Osteoblast (primary cell): ENCODE measurements around the gene DEGS2. TPM values are rescaled to one million over a fixed set of nuclear protein-coding genes. Genes with fewer than 3 reads are reported as not detected.

ENCODE experiments used
- DNase-seq: peaks from one replicate; pipeline ENCODE4 v3.0.0; 2011; ENCODE audit warnings: low spot score, mixed read lengths; ENCODE audit not compliant: insufficient read length; ENCODE audit errors: missing footprints
- H2AFZ ChIP-seq: 2 replicates; pipeline ENCODE4 v1.6.0; 2011; ENCODE audit warnings: mild to moderate bottlenecking, low read length
- H3K27ac ChIP-seq: 2 replicates; pipeline ENCODE4 v1.5.1; 2011; ENCODE audit warnings: mild to moderate bottlenecking, low read depth, low read length, moderate library complexity
- H3K27me3 ChIP-seq: 2 replicates; pipeline ENCODE4 v1.6.0; 2012; ENCODE audit warnings: mild to moderate bottlenecking, control low read depth, inconsistent platforms, low read length, moderate library complexity; ENCODE audit not compliant: insufficient read depth
- H3K36me3 ChIP-seq: 2 replicates; pipeline ENCODE4 v1.5.1; 2011; ENCODE audit warnings: mild to moderate bottlenecking, low read length, control low read depth, moderate library complexity; ENCODE audit not compliant: insufficient read depth
- H3K4me1 ChIP-seq: 2 replicates; pipeline ENCODE4 v1.5.1; 2011; ENCODE audit warnings: mild to moderate bottlenecking, low read length, control low read depth, moderate library complexity; ENCODE audit not compliant: insufficient read depth
- H3K4me2 ChIP-seq: 2 replicates; pipeline ENCODE4 v1.6.0; 2011; ENCODE audit warnings: mild to moderate bottlenecking, low read length; ENCODE audit not compliant: insufficient read depth
- H3K4me3 ChIP-seq: fragments of 200-600 bp; sonication (generic); 3 replicates; pipeline ENCODE4 v1.5.1; 2012; ENCODE audit warnings: mild to moderate bottlenecking, low read length, inconsistent platforms; ENCODE audit not compliant: insufficient read depth
- H3K79me2 ChIP-seq: 2 replicates; pipeline ENCODE4 v1.6.0; 2012; ENCODE audit warnings: mild to moderate bottlenecking, low read length, control low read depth, inconsistent platforms; ENCODE audit not compliant: insufficient read depth
- H3K9me3 ChIP-seq: 2 replicates; pipeline ENCODE4 v1.5.1; 2011; ENCODE audit warnings: low read depth, low read length, control low read depth
- H4K20me1 ChIP-seq: 2 replicates; pipeline ENCODE4 v1.6.0; 2012; ENCODE audit warnings: mild to moderate bottlenecking, low read length, control low read depth; ENCODE audit not compliant: insufficient read depth
- CTCF ChIP-seq: IDR thresholded peaks from 2 replicates; pipeline ENCODE4 v1.5.1; 2011; ENCODE audit warnings: mild to moderate bottlenecking, low read depth, low read length, moderate library complexity; ENCODE audit errors: extremely low read depth
- total RNA-seq: library from RNA; depleted of rRNA; stranded (reverse); fragments of >200 nt; gene quantifications from 2 replicates; pipeline ENCODE4 v1.2.3, GENCODE V29; 2012

DEGS2 gene
- total RNA-seq, 1 donor, result 0.36 TPM

GRCh38 chr14:100141098-100141497 lies 18.3 kb downstream of the DEGS2 start:
- H3K27me3 ChIP-seq, result no peaks in the 10 kb centered on the region
- no peaks in the 10 kb centered on the region for H4K20me1 ChIP-seq
- no peaks in the 10 kb centered on the region for H3K9me3 ChIP-seq
- no peak overlapping the region for H3K27ac ChIP-seq
- no peak for DNase-seq
- H3K4me1 ChIP-seq, result no peaks in the 10 kb centered on the region
- peaks cover 3% of the 10 kb centered on the region for H3K36me3 ChIP-seq
- TF ChIP-seq CTCF, result no peak
- H2AFZ ChIP-seq, result no peak overlapping the region
- H3K79me2 ChIP-seq, result no peaks in the 10 kb centered on the region
- no peak overlapping the region for H3K4me2 ChIP-seq
- H3K4me3 ChIP-seq, result no peak overlapping the region

GRCh38 chr14:100140452-100141078 lies 18.9 kb downstream of the DEGS2 start:
- no peak for TF ChIP-seq CTCF
- Histone ChIP-seq H3K27ac (no peak overlapping the region), H2AFZ (no peak overlapping the region), H3K36me3 (peaks cover 3% of the 10 kb centered on the region), H3K4me3 (no peak overlapping the region), H3K4me1 (no peaks in the 10 kb centered on the region), H3K9me3 (no peaks in the 10 kb centered on the region), H3K27me3 (no peaks in the 10 kb centered on the region), H4K20me1 (no peaks in the 10 kb centered on the region), H3K4me2 (no peak overlapping the region), H3K79me2 (no peaks in the 10 kb centered on the region)
- DNase-seq, result peak; percentile 80

GRCh38 chr14:100138955-100139354 lies 20.5 kb downstream of the DEGS2 start:
- Histone ChIP-seq H3K27me3 (no peaks in the 10 kb centered on the region), H3K79me2 (no peaks in the 10 kb centered on the region), H3K36me3 (peaks cover 7% of the 10 kb centered on the region), H4K20me1 (no peaks in the 10 kb centered on the region), H3K4me1 (no peaks in the 10 kb centered on the region), H3K4me2 (no peak overlapping the region), H3K27ac (no peak overlapping the region), H2AFZ (no peak overlapping the region), H3K4me3 (no peak overlapping the region), H3K9me3 (no peaks in the 10 kb centered on the region)
- no peak for DNase-seq
- TF ChIP-seq CTCF, result no peak

- no peak overlapping the region for H3K27ac ChIP-seq
- no peaks in the 10 kb centered on the region for H3K9me3 ChIP-seq
- no peak overlapping the region for H3K4me2 ChIP-seq
- H3K4me1 ChIP-seq, result no peaks in the 10 kb centered on the region
- no peaks in the 10 kb centered on the region for H4K20me1 ChIP-seq
- no peak overlapping the region for H3K4me3 ChIP-seq
- H2AFZ ChIP-seq, result no peak overlapping the region
- H3K27me3 ChIP-seq, result no peaks in the 10 kb centered on the region
- no peaks in the 10 kb centered on the region for H3K79me2 ChIP-seq
- TF ChIP-seq CTCF, result no peak
- DNase-seq, result peak; percentile 77
- H3K36me3 ChIP-seq, result peaks cover 7% of the 10 kb centered on the region
Measured at GRCh38 chr14:100138082-100138787, 21.2 kb downstream of the DEGS2 start.
